NCI-H2107 (cell line): Measurements from ENCODE around the gene NET1.
"Not testable (repeated sequence)": the region's sequence is repeated elsewhere in the genome, so short reads cannot be mapped to it uniquely, and the experiment has no call there.

Experiments
- DNase-seq: peaks from one replicate; lab custom pipeline; 2025; lab: John Stamatoyannopoulos, UW

Gene NET1

DNA sequence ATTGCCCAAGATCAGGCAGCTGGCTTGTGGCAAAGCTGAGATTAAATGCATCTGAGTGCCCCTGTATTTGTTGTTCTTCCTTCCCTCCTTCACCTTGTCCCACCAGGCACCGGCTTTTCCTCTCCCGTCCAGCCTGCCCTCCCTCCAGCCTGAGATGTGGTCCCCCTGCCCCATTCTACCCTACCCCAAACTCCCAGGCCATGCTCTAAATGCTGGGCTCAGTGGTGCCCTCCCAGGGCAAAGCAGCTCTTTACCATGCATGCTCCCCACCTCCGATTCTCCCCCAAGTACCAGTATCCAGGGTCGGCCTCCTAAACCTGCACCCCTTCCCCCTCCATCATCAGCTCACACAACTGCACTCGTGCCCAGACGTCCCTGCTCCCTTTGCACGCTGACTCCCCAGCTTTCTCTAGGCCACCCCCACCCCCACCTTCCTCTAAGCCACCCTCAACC lies 50.5 kb downstream of the NET1 start:
- no peak for DNase-seq

DNA sequence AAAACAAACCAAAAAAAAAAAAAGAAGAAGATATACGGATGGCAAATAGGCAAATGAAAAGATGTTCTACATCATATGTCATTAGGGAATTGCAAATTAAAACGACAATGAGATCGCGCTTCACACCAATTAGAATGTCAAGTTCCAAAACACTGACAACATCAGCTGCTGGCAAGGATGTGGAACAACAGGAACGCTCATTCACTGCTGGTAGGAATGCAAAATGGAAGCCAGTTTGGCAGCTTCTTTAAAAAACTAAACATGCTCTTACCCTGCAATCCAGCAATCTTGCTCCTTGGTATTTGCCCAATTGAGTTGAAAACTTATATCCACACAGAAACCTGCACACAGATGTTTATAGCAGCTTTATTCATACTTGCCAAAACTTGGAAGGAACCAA lies 52.2 kb downstream of the NET1 start:
- no peak for DNase-seq

DNA sequence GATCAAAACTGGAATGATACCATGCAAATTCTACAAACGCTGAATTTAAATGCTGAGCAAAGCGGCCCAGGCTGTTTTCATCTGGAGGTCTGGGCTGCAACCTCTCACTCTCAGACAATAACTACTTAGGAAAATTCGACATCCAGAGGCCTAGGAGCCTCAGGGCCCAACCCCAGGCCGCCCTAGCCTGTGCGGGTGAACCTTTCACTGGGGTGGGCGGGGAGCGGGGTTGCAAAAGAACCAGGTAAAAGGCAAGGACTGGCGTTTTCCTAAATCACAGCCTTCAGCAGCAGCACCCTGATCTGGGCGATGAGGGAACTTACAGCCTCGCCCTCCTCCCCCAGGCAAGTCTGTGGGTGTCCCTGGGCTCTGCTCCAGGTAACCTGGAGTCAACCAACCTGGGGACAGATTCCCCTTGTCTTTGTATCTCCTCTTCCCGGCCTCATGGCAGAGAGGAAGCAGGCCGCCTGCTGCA lies 53.7 kb downstream of the NET1 start:
- DNase-seq = no peak

DNA sequence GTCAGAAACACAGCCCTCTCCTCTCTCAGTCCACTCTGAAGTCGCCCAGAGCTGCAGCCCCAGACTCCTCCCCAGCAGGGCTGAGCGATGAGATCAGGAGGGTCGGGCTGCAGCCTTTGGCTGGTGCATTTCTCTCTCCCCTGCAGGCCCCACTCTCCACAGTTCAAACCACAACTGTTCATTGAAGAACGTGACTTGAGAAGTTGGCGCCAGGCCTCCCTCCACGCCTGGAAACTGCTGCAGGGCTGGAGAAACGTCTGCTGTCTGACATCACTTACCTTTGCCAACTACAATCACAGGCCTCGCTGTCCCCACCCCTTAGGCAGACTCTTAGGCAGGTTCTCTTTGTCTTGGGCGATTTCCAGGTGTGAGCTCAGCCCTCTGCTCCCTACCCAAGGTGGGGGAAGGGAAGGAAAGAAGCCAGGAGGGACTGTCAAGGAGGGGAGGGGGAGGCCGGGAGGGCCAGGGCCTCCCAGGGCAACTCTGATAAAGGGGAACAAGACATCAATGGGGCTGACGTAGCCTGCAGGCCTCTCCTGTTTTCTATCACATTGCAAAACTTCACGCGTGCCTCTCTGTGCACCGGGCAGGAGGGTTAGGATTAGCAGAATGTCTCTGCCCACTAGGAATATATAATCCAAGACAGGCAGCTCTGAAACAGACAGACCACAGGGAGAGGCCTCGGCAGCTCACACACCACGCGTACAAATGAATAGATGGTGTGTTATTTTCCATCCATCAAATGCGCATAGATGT lies 54.3 kb downstream of the NET1 start:
- peak; percentile 42 for DNase-seq

DNA sequence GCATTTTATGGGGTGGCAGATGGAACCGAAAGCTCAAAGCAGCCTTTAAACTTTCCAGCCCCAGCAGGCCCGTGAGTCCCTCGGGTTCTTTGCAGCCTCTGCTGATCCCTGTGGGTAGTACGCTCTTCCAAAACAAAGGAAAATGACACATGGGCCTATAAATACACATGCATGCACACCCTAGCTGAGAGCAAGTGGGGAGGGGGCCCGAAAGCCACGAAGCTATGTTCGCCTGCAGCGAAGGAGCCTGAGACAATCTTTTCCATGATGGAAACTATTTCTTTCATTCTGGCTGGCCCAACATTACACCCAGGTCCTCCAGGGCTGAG lies 54.8 kb downstream of the NET1 start:
- no peak for DNase-seq

DNA sequence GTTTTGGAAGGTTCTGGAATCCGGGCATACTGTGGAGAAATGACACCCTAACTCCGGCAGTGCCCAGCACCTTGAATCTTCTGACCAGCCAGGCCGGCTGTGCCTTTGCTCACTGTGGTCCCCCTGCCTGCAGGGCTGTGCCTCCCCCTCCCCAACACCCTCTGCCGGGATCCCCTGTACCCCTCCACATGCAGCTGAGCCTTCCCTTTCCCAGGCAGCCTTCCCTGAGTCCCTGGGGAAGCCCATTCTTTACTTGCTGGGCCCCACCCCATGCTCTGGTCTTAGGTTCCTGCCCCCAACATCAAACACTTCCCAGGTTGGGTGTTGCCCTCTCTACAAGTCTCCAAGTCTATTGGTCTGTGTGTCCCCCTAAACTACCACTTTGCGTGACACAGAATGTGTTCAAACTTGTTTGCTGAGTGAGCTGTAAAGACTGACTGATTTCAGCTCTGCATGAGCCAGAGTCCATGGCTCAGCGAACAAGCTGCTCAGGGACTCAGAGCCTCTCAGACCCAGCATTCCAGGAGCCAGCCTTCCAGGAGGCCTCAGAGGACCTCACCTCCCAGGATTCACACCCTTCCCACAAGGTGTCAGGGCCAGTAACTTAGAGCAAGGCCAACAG lies 55.4 kb downstream of the NET1 start:
- DNase-seq = no peak

DNA sequence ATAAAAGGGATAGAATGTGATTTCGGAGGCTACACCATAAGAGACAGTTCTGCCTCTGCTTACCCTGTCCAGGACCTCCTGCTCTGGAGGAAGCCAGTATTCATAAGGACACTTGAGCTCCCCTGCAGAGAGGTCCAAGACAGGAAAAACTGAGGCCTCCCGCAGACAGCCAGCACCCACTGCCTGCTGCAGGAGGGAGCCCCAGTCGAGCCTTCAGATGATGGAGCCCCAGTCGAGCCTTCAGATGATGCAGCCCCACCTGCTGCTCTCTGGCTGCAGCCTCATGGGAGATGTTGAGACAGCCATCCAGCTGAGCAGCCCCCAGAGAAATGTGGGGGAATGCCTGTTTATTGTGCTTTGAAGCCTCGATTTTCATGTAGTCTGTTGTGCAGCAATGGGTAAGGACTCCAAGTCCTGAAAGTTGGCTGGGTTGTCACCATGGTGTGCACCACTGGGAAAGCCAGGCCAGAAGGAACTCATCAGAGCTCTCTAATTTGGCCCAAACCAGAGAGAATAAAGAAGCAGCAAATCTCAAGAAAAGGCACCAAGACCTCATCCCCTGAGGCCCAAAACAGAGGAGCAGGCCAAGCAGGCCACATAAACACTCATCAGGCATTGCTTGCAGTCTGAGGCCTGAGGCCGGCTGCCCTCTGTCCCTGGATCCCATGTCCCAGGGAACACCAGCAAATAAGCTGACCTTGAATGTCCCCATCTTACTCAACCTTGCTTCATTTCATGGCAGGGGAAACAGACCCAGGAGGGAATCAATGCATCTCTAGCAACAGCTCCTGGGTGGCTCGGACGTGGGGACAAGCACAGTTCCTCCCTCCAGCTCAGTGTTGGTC lies 56.1 kb downstream of the NET1 start:
- DNase-seq = no peak

DNA sequence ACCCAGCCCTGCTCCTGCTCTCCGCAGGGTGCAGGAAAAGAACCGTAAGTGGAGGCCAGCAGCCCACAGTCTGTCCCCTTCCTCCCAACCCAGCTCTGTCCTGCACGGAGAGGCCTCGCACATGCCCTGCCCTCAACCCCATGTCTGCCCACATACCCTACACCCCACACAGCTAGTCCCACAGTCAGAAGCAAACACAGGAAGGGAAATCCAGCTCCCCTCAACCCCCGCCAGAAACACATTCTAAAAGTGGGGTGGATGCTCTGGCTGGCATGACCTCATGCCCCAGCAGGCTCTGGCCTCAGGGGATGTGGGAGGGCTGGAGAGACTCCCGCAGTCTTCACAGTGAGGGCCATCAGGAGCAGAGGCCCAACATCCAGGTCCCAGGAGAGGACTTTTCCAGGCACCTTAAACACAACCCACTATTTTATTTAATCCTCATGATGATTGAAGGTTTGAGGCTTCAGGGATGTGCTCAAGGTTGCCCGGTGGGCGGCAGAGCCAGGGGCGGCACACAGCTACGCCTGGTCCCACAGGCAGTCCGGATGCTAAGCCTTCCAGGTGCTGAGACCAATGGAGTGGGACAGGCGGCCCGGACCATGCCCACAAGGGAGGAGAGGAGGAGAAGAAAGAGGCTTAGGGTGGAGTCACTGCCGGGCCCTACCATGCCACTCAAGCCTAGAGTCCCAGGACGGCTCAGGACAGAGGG lies 57.1 kb downstream of the NET1 start:
- no peak for DNase-seq

DNA sequence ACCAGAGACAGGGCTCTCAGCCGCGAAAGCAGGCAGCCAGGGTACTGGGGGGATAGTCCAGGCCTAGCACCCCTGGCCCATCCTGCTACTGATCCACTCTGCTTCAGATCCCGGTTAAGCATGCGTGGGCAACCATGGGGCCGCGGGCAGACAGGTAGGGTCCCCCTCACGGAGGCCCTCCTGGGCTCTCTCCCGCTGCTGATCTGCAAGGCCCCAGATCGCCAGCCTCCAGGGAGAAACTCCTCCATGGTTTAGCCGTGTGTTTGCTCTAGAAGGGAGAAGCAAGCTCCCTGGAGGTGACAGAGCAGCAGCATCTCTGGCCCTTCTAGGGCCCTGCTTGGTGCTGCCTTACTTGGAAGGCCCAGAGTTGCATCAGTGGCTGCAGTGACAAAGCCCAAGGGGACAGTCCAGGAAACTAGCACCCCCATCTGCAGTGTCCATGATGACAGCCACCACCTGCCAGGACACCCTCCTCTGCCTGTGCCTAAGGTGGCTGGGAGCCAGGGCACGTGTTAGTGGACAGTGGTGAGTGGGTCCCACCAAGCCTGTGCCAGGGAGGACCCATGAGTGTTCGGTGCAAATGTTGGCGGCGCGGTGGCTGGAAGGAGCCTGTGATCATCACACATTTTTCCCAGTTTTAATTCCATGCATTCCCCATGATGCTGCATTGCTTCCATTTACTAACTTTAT lies 57.9 kb downstream of the NET1 start:
- DNase-seq = no peak

DNA sequence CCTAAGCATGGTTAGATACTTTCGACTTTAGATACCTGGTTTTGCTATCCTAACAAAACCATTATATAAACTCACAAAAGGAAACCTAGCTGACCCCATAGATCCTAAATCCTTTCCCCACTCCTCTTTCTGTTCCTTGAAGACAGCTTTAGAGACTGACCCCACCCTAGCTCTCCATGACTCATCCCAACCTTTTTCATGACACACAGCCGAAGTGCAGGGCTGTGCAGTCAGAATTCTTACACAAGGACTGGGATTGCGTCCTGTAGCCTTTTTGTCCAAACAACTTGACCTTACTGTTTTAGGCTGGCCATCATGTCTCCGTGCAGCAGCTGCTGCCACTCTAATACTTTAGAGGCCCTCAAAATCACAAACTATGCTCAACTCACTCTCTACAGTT lies 62.3 kb downstream of the NET1 start:
- DNase-seq = not testable (repeated sequence)

DNA sequence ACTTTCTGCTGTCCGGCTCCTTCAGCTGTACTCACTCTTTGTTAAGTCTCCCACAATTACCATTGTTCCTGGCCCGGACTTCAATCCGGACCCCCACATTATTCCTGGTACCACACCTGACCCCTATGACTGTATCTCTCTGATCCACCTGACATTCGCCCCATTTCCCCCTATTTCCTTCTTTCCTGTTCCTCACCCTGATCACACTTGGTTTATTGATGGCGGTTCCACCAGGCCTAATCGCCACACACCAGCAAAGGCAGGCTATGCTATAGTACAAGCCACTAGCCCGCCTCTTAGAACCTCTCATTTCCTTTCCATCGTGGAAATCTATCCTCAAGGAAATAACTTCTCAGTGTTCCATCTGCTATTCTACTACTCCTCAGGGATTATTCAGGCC lies 62.7 kb downstream of the NET1 start:
- not testable (repeated sequence) for DNase-seq

DNA sequence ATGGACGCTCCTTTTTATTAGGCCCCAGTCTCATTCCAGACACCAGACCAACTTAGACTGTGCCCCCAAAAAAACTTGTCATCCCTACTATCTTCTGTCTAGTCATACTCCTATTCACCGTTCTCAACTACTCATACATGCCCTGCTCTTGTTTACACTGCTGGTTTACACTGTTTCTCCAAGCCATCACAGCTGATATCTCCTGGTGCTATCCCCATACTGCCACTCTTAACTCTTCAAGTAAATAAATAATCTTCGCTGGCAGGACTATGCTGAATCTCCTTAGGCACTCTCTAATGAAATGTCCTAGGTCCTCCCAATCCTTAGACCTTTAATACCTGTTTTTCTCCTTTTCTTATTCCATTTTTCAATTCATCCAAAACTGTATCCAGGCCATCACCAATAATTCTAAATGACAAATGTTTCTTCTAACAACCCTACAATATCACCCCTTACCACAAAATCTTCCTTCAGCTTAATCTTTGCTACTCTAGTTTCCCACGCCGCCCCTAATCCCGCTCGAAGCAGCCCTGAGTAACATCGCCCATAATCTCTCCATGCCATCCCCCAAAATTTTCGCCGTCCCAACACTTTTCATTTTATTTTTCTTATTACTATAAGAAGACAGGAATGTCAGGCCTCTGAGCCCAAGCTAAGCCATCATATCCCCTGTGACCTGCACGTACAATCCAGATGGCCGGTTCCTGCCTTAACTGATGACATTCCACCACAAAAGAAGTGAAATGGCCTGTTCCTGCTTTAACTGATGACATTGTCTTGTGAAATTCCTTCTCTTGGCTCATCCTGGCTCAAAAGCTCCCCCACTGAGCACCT lies 63.8 kb downstream of the NET1 start:
- not testable (repeated sequence) for DNase-seq

DNA sequence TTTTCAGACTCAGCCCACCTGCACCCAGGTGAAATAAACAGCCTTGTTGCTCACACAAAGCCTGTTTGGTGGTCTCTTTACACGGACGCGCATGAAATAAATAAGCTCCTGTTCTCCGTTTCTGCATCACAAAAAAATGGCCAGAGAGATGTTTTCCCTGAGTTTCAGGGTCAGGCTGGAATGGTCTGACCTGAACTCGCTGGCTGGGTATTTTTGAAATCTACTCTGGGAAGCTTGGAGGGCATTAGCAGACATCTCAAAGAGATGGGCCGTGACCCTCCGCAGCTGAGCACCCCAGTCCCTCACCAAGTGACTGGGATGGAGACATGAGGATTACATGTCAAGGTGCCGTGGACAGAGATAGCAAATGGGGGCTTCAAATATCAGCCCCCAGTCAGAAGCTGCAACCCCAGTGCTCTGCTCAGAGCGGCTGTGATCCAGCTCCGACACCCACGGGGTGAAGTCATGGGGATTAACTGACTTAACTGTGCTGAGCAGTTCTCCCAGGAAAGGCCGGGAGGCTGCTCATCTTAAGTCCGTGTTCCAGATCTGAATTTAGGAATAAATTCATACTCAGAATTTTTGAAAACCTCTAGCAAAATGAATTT lies 64.7 kb downstream of the NET1 start:
- DNase-seq = no peak

DNA sequence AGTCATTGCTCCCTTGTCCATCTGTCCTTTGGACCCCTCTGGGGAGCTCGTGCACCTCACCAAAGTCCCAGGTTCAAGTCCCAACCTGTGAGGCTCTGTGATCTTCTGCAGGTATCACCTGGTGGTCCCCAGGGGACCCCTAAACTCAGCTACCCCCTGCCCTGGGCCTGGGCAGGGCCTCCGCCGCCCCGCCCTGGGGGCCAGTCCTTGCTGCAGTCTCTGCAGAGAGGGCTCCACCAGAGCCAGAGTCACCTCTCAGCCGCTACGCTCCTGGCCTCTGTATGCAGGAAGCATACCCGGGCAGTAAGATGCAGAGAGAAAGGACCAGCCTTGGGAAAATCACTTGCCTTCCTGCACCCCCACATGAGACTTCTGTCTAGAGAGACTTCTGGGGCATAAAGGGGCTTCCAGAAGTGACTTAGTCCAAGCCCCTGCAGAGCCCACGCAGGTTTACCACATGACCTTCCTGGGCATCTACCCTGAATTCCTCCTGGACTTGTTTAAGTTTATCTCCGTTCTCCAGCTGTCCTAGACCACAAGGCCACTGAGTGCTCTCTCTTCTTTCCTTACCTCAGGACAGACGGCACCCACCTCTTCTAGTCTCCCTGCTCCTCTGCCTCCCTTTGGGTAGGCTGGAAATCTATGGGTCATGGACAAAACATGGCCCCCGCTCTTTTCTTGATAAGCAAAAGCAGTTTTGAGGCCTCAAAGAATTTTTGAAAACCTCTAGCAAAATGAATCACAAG lies 65.8 kb downstream of the NET1 start:
- DNase-seq = no peak

DNA sequence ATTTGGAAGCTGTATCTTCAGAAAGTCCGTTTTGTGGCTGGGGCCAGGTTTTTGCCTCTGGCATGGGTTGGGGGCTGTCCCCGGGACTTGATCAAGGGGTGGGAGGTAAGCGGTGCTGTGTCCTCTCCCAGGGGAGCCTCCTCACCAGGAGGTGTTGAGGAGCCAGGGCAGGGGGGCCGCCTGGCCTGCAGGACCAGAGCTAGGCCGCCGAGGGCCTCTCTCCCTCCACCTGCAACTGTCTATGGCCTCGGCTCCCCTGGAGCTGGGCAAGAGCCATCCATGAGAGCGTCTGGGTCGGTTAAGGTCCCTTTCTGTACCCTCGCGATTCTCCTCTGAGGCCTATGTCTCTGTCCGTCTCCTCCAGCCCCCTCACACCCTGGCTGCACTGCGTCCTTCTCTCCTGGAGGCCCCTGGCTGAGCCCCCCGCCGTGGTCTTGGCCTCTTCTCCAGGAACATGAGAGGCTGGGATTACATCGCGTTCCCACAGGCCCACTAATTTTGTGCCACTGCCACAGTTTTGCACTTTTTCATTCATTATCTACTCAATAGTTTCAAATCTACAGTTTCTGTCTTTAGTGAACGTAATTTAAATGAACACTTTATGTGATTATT lies 66.4 kb downstream of the NET1 start:
- DNase-seq = no peak

DNA sequence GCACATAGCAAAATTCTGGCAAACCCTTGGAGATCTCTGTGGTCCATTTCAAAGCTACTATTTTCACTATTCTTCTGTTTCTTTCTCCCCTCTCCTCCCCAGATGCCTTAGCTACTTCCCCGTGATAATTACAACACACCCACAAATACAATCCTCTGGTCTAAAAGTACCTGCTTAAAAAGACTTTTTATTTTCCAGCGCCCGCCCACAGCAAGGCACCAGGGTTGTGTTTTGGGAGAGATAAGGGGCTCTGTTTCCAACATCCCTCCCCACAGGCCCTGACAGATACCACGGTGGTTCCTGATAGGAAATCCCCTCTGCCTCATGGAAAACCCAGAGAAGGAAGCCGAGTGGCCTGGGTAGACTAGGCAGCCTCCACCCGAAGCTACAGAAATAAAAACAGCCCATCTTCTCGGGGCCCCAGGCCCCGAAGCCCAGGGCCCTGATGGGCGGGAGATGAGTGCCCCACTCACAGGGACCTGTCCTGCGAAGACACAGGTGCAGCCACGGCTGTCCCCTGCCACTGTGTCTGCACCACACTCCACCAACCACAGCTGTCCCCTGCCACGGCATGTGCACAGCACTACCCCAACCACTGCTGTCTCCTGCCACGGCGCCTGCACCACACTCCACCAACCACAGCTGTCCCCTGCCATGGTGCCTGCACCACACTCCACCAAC lies 67.3 kb downstream of the NET1 start:
- DNase-seq = no peak

DNA sequence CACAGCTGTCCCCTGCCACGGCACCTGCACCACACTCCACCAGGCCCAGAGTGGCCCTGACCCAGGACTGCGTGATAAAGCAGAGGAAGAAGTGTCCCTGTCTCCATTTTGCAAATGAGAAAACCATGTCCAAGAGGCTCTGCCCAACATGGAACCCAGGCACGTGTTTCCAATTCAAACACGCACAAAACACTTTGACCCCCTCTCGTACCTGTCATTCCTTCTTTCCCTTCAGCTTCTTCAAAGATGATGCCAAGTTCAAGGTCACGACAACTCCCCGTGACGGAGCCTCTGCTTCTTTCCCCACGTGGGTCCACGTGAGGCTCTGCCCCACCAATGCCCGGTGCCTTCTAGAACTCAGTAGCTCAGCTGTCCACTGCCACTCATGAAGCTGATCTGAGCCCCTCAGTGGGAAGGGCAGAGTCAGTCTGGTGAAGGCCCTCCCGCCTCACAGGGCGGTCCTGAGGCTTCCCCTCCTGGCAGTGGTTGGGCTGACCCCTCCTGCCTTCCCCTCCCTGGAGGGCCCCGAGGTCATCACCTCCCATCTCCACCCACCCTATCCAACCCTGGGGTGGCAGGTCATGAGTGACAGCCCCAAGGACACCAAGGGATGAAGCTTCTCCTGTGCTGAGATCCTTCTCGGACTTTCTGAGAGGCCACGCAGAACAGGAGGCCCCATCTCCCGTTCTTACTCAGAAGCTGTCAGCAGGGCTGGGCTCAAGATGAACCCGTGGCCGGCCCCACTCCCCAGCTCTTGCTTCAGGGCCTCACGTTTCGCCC lies 68.0 kb downstream of the NET1 start:
- DNase-seq = no peak

DNA sequence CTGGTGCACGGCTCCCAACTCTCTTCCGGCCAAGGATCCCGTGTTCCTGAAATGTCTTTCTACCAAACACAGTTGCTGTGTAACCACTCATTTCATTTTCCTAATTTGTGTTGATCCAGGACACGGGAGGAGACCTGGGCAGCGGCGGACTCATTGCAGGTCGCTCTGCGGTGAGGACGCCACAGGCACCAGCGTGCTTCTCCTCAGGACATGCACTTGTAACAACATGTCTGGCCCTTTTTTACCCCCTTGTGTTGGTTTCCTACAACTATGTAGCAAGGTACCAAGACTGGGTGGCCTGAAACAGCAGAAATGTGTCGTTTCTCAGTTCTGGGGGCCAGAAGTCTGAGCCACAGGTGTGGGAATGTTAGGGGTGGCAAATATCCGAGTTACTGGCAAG lies 68.8 kb downstream of the NET1 start:
- no peak for DNase-seq
